Measurements from ENCODE around the gene DUSP9.
"Not testable (repeated sequence)": the region's sequence is repeated elsewhere in the genome, so short reads cannot be mapped to it uniquely, and the experiment has no call there.

The DUSP9 gene

GRCh38 chrX:153694687-153695270, 47.8 kb downstream of the DUSP9 start:
- no peak for DNase-seq

GRCh38 chrX:153696100-153696499, 49.1 kb downstream of the DUSP9 start:
- no peak for DNase-seq

GRCh38 chrX:153696538-153696937, 49.5 kb downstream of the DUSP9 start:
- DNase-seq = not testable (repeated sequence)

- DNase-seq = not testable (repeated sequence)
These were observed 50.2 kb downstream of the DUSP9 start for GRCh38 chrX:153696986-153697722.

- DNase-seq = no peak
These were observed 51.2 kb downstream of the DUSP9 start for GRCh38 chrX:153697924-153698865.

GRCh38 chrX:153699210-153699783, 52.3 kb downstream of the DUSP9 start:
- DNase-seq = not testable (repeated sequence)

GRCh38 chrX:153699784-153700371, 52.9 kb downstream of the DUSP9 start:
- DNase-seq = not testable (repeated sequence)

- no peak for DNase-seq
These were observed 53.5 kb downstream of the DUSP9 start for GRCh38 chrX:153700376-153700945.

All from activated CD4-positive, alpha-beta T cell treated with anti-CD3 and anti-CD28 coated beads, Interleukin-2, amount 50 U/mL, for 16 hours (primary cell).